ENCODE data around the gene SART3. TPM values are rescaled to one million over a fixed set of nuclear protein-coding genes. Genes with fewer than 3 reads are reported as not detected.

The SART3 gene
- polyA plus RNA-seq, 1 donor (not counting 4 experiments of a cell fraction or from before 2014, with no cell fraction given): 19.0 TPM

DNA sequence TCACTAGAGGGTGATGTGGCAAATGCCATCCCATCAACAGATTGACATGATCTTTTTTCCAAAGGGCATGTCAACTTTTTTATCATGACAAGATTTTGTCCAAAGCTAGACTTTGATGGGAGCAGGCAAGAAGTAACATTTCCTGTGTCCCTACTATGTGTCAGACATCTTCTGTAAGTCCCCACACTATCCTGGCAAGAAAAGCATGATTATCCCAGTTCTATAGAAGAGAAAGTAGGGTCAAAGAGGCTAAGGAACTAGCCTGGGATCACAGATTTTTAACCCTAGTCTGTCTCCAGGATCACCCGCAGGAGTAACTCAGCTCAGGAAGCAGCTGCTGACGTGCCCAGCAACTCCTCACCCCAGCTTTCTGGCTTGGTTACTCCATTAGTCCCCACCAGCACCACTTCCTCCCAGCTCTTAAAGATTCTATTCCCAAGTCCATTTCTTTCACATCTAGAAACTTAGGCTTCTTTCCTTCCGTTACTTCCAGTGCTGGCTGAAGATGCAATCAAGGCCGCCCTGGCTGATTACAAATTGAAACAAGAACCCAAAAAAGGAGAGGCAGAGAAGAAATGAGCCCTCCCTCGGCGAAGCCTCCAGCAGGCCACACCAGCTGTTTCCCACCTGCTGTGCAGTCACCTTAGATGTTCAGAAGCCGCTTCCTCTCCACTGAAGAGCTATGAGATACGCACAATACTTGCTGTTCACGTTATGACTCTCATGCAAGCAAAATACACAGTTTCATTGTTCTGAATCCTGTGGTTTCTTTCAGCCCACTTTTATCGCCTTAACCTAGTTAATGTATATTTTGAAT is 7.6 kb upstream of the SART3 start:
- Histone ChIP-seq H3K36me3 (ENCODE audit: control insufficient read depth in 2 of 2, extremely low read depth in 1 of 2, insufficient read depth in 2 of 2, low read length in 2 of 2) (peaks cover 28 to 40% of the 10 kb centered on the region in 2 experiments), H3K79me2 (ENCODE audit: control insufficient read depth, insufficient read depth, low read length) (peaks cover 3% of the 10 kb centered on the region), H3K4me2 (ENCODE audit: control insufficient read depth, extremely low read depth, insufficient read depth, low read depth, low read length) (no peak overlapping the region), H3K27ac (ENCODE audit: control insufficient read depth, insufficient read depth, low read length) (no peak overlapping the region), H3K9me1 (ENCODE audit: control insufficient read depth, extremely low read depth, insufficient read depth, low read length) (no peaks in the 10 kb centered on the region), H3K27me3 (ENCODE audit: control insufficient read depth, extremely low read depth, insufficient read depth, low read length) (peaks cover 7% of the 10 kb centered on the region), H3K4me3 (ENCODE audit: control insufficient read depth in 2 of 3, extremely low read depth in 1 of 3, insufficient read depth in 2 of 3, low read depth in 1 of 3, low read length in 3 of 3) (no peak overlapping the region), H4K20me1 (ENCODE audit: control insufficient read depth, extremely low read depth, insufficient read depth, low read length) (no peaks in the 10 kb centered on the region), H3K9me3 (ENCODE audit: control insufficient read depth, low read depth, low read length) (no peaks in the 10 kb centered on the region), H2AFZ (ENCODE audit: control insufficient read depth, low read length) (no peak overlapping the region), H3K4me1 (ENCODE audit: control insufficient read depth, extremely low read depth, insufficient read depth, low read length) (peaks cover 16% of the 10 kb centered on the region), H3K9ac (ENCODE audit: control insufficient read depth, extremely low read depth, insufficient read depth, low read length) (no peak overlapping the region)
- no peak for DNase-seq (ENCODE audit: low read depth, low spot score)
- no peak for FAIRE-seq
- no peak for TF ChIP-seq EZH2 (IDR thresholded peaks at IDR 0.05; ENCODE audit: low read length)
- TF ChIP-seq, protein P1, sequence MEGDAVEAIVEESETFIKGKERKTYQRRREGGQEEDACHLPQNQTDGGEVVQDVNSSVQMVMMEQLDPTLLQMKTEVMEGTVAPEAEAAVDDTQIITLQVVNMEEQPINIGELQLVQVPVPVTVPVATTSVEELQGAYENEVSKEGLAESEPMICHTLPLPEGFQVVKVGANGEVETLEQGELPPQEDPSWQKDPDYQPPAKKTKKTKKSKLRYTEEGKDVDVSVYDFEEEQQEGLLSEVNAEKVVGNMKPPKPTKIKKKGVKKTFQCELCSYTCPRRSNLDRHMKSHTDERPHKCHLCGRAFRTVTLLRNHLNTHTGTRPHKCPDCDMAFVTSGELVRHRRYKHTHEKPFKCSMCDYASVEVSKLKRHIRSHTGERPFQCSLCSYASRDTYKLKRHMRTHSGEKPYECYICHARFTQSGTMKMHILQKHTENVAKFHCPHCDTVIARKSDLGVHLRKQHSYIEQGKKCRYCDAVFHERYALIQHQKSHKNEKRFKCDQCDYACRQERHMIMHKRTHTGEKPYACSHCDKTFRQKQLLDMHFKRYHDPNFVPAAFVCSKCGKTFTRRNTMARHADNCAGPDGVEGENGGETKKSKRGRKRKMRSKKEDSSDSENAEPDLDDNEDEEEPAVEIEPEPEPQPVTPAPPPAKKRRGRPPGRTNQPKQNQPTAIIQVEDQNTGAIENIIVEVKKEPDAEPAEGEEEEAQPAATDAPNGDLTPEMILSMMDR (optimal IDR thresholded peaks at IDR 0.05 in 1 of 3, IDR thresholded peaks at IDR 0.05 in 1 of 3, conservative IDR thresholded peaks at IDR 0.05 in 1 of 3; ENCODE audit: extremely low read depth in 1 of 3, insufficient read depth in 2 of 3, low read length in 3 of 3): no peak
- dilution Hi-C loops (cut with MboI; ENCODE audit: extremely low pct_ligation_motif_present, low sequenced_read_pairs): no loop called here

DNA sequence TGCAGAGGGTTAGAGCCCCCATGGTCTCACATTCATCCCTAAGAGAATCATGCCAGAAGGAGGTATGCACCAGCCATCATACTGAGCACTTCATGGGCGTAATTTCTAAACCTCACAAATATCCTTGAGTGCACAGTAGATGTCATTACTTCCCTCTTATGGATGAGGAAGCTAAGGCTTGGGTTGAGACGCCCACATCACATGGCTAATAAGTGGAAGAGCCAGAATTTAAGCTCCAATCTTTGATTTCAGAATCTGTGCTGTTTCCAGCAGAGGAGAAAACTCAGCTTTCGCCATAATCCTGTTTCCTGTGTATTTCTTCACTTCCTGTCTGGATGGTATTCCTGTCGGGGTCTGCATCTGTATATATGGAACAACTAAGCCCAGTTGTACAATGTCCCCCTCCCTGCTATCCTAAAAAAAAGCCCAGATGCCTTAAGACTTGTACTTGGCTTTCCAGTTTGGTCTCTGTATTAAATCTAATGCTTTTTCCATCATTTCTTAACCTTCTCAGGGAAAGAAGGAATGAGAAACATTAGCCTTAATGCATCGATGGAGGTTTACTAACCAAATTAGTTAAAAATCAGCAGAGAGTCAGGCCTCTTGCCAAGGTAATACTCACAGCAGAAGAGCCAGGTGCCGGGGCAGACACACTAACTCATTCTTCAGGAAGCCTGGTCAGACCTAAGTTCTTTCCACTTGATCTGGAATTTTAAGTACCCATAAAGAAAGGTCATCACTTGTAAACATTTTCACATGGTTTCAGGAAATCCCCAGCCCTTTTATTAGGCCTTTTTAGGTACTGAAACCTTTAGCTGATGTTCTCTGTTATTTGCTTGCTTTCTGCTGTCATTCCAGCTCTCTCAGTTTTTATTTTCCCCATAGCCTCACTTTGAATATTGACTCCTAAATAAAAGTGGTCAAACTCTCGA is 6.7 kb upstream of the SART3 start:
- Histone ChIP-seq H3K4me2 (ENCODE audit: control insufficient read depth, extremely low read depth, insufficient read depth, low read depth, low read length) (no peak overlapping the region), H3K9me3 (ENCODE audit: control insufficient read depth, low read depth, low read length) (no peaks in the 10 kb centered on the region), H2AFZ (ENCODE audit: control insufficient read depth, low read length) (no peak overlapping the region), H3K27ac (ENCODE audit: control insufficient read depth, insufficient read depth, low read length) (no peak overlapping the region), H4K20me1 (ENCODE audit: control insufficient read depth, extremely low read depth, insufficient read depth, low read length) (no peaks in the 10 kb centered on the region), H3K4me3 (ENCODE audit: control insufficient read depth in 2 of 3, extremely low read depth in 1 of 3, insufficient read depth in 2 of 3, low read depth in 1 of 3, low read length in 3 of 3) (no peak overlapping the region), H3K79me2 (ENCODE audit: control insufficient read depth, insufficient read depth, low read length) (peaks cover 10% of the 10 kb centered on the region), H3K27me3 (ENCODE audit: control insufficient read depth, extremely low read depth, insufficient read depth, low read length) (peaks cover 7% of the 10 kb centered on the region), H3K4me1 (ENCODE audit: control insufficient read depth, extremely low read depth, insufficient read depth, low read length) (peaks cover 20% of the 10 kb centered on the region), H3K9ac (ENCODE audit: control insufficient read depth, extremely low read depth, insufficient read depth, low read length) (no peak overlapping the region), H3K36me3 (ENCODE audit: control insufficient read depth in 2 of 2, extremely low read depth in 1 of 2, insufficient read depth in 2 of 2, low read length in 2 of 2) (peaks cover 28 to 40% of the 10 kb centered on the region in 2 experiments), H3K9me1 (ENCODE audit: control insufficient read depth, extremely low read depth, insufficient read depth, low read length) (no peaks in the 10 kb centered on the region)
- dilution Hi-C loops (cut with MboI; ENCODE audit: extremely low pct_ligation_motif_present, low sequenced_read_pairs): no loop called here
- DNase-seq (ENCODE audit: low read depth, low spot score) (no peak), FAIRE-seq (no peak)
- no peak for TF ChIP-seq EZH2 (IDR thresholded peaks at IDR 0.05; ENCODE audit: low read length)
- TF ChIP-seq, protein P1 (optimal IDR thresholded peaks at IDR 0.05 in 1 of 3, IDR thresholded peaks at IDR 0.05 in 1 of 3, conservative IDR thresholded peaks at IDR 0.05 in 1 of 3; ENCODE audit: extremely low read depth in 1 of 3, insufficient read depth in 2 of 3, low read length in 3 of 3): no peak
